Germinal center (tissue), 1 donor: ENCODE measurements around the gene KDM4B.

Experiments used
- DNase-seq: peaks from one replicate; pipeline ENCODE4 v3.0.0; 2012; ENCODE audit warnings: mixed read lengths, low spot score

The KDM4B gene

DNA sequence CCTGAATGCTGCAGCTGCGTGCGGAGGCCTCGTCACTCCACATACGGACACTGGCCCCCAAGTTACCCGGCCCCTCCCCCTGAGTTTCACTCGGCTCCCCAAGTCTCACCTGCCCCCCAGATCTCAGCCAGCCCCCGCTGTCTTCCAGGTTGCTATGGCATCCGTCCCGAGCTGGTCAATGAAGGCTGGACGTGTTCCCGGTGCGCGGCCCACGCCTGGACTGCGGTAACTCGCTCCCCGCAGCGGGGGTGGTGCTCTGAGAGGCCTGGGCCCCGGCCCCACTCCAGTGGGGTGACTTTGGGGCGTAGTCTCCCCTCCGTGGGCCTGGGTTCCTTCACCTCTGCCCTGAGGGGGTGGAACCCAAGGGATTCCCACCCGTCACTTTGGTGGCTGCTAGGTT lies 168.2 kb downstream of the KDM4B start:
- no peak for DNase-seq

- no peak for DNase-seq
These were observed 168.7 kb downstream of the KDM4B start for GRCh38 chr19:5137571-5138124.

GRCh38 chr19:5138606-5139582 lies 170.0 kb downstream of the KDM4B start:
- peak; percentile 64 for DNase-seq

GRCh38 chr19:5139583-5140325 lies 170.8 kb downstream of the KDM4B start:
- DNase-seq = no peak

DNA sequence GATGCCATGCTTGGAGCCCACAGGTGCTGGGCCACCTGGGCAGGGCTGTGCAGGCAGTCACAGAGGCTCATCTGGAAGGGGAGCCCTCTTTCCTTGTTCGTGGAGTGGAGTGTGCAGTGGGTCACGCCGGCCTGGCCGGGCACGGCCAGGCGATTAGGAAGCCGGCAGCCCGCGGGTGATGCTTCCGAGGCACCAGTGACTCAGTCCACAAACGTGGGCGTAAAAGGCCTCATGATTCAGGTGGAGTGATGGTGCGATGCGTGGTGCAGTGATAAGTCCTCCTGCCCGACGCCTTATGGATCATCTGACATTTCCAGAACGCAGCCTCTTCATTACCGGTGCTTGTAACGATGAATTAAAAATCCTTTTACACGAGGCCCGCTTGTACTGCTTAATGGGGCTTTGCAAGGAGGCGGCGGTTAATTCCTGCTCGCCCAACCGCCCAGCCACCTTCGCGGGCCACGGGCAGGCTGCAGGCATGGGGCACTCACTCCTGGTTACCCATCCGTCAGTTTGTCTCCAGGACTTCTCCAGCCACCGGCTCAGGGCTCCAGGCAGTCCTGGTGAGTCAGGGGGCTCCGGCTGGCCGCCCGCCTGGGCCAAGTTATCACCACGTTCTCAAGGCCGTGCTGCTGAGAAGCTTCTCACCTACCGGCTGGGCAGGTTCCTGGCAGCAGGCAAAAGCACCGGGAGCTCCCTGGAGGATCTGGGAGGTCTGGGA lies 172.4 kb downstream of the KDM4B start:
- no peak for DNase-seq

GRCh38 chr19:5141850-5142724 lies 173.2 kb downstream of the KDM4B start:
- peak; percentile 40 for DNase-seq

- DNase-seq = no peak
These were observed 173.8 kb downstream of the KDM4B start for GRCh38 chr19:5142725-5143097.

DNA sequence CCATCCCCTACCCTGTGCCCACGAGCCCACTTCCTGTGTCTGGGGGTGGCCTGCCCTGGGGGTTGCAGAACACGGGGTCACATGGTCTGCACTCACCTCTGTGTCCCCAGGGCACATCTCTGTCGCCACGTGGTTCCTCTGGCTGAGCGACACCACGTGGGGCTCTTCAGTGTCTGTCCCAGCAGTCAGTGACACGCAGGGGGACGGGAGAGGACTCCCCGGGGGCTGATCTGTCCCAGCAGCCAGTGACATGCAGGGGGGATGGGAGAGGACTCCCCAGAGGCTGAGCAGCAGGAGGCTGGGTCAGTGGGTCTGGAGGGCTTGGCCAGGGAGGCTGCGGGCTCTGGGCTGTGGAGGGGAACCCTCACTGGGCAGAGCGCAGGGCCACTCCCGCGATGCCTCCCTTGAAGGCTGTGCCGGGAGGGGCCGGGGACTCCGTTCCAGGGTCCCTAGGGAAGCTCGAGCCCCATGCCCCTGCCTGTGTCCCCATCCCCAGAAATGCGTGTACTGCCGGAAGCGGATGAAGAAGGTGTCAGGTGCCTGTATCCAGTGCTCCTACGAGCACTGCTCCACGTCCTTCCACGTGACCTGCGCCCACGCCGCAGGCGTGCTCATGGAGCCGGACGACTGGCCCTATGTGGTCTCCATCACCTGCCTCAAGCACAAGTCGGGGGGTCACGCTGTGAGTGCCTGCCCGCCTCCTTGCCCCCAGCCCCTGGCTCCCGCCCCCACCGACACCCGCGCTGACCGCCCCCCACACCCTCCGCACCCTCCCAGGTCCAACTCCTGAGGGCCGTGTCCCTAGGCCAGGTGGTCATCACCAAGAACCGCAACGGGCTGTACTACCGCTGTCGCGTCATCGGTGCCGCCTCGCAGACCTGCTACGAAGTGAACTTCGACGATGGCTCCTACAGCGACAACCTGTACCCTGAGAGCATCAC lies 174.8 kb downstream of the KDM4B start:
- DNase-seq = peak; percentile 81

DNA sequence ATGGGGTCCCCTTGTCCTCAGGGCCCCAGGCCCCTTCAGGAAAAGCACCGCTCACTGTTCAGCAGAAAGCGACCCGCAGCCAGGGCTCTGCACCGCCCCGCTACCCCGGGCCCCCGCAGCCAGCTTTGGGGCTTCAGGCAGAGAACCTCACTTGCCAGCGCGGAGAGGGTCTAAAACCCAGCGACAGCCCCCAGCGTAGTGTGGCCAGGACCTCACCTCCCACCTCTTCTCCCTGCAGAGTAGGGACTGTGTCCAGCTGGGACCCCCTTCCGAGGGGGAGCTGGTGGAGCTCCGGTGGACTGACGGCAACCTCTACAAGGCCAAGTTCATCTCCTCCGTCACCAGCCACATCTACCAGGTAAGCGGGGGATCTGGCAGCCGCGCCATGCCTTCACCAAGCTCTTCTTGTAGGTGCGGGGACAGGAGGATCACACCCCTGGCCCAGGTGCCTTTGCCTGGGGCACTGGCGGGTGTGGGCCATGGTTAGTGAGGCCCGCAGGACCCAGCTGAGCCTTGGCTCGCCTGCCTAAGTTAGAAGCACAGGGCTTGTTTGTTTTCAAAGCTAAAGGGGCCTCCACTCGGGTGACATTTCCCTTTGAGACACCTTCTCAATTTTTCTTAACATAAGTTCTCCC lies 175.7 kb downstream of the KDM4B start:
- DNase-seq = no peak

DNA sequence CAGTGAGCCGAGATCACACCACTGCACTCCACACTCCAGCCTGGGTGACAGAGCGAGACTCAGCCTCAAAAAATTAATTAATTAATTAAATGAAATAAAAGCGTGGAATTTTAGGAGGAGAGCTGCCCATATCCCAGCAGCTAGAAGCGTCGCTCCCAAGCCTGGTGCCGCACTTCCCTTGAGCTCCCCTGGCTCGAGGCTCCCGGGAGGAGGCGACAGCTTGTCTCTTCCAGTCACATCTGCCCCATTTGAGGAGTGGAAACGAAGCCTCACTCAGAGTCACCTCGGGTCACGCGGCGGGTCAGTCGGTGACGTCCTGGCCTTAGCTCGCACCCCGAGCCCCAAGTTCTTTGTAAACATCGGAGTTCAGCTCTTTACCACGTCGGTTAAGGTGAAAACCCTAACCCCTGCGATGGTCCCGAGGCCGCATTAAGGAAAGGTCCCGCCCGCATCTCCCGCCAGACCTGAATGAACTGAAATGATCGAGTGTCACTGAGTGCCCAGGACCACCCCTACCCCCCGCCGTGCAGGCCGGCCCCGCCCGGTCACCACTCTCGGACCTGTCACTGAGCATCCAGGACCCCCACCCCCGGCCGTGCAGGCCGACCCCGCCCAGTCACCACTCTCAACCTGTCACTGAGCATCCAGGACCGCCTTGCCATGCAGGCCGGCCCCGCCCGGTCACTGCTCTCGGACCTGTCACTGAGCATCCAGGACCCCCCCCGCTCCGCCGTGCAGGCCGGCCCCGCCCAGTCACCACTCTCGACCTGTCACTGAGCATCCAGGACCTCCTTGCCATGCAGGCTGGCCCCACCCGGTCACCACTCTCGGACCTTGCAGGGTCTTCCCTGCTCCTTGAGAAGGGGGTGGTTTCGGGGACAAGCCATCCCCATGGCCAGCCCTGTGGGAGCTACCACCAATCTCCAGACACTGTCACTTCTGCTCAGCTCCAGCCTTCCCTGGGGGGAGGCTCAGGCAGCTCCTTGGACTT lies 176.9 kb downstream of the KDM4B start:
- no peak for DNase-seq

- DNase-seq = no peak
These were observed 178.4 kb downstream of the KDM4B start for GRCh38 chr19:5147074-5147977.

DNA sequence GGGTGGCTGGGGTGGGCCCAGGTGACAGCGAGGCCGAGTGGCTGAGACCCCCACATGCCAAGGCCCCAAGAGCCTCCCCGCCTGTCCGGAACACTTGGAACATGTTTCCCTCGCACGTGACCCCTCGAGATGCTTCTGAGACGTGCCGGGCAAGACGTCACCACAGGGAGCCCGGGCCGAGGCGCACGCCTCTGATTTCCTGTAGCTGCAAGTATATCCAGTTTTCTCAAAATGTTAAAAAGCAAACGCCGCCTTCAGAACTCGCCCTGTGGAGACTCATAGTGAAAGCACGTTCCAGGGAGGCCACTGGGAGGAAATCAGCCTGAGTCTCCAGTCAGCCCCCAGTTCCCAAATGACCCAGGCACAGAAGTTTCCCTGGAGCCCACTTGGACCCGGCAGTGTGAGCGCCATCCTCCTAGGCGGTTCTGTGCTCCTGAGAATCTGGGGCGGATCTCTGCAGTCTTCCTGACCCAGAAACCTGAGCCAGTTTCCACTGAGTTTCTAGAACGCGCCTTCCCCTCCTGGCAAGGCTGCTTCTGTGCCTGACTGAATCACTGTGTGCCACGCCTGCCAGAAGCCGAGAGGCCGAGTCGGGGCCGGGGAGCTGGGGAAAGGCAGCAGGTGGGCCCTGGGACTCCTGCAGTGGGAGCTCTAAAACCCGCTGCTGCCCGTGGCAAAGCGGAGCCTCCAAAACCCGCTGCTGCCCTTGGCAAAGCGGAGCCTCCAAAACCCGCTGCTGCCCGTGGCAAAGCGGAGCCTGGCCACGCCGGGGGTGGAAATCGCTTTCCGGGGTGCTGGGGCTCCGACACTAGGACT lies 179.3 kb downstream of the KDM4B start:
- no peak for DNase-seq

- no peak for DNase-seq
These were observed 179.9 kb downstream of the KDM4B start for GRCh38 chr19:5148794-5149190.

- no peak for DNase-seq
These were observed 180.6 kb downstream of the KDM4B start for GRCh38 chr19:5149508-5149907.

GRCh38 chr19:5149932-5150901 lies 181.3 kb downstream of the KDM4B start:
- DNase-seq = no peak
